Endothelial cell (in vitro differentiated cells): ENCODE data around the gene NFKBIB. TPM values are rescaled to one million over a fixed set of nuclear protein-coding genes. Genes with fewer than 3 reads are reported as not detected.
A peak's percentile ranks its signal among the peaks of the same experiment; 100 is the strongest.

Experiments used
- DNase-seq: peaks from one replicate; pipeline ENCODE4 v3.0.0; 2021; ENCODE audit warnings: low spot score
- H3K27ac Mint-ChIP-seq: one replicate; pipeline ENCODE4 v1.8.0; 2021; ENCODE audit warnings: mixed read lengths, inconsistent platforms; ENCODE audit not compliant: unreplicated experiment
- H3K27me3 Mint-ChIP-seq: one replicate; pipeline ENCODE4 v1.8.0; 2021; ENCODE audit warnings: mild to moderate bottlenecking, moderate library complexity, mixed read lengths, inconsistent platforms; ENCODE audit not compliant: unreplicated experiment
- H3K36me3 Mint-ChIP-seq: one replicate; pipeline ENCODE4 v1.8.0; 2021; ENCODE audit warnings: mild to moderate bottlenecking, low read depth, mixed read lengths, inconsistent platforms; ENCODE audit not compliant: unreplicated experiment
- H3K4me1 Mint-ChIP-seq: one replicate; pipeline ENCODE4 v1.8.0; 2021; ENCODE audit warnings: mild to moderate bottlenecking, mixed read lengths, inconsistent platforms; ENCODE audit not compliant: unreplicated experiment
- H3K4me3 Mint-ChIP-seq: one replicate; pipeline ENCODE4 v1.8.0; 2021; ENCODE audit warnings: mild to moderate bottlenecking, mixed read lengths, inconsistent platforms; ENCODE audit not compliant: unreplicated experiment
- H3K9me3 Mint-ChIP-seq: one replicate; pipeline ENCODE4 v1.8.0; 2021; ENCODE audit warnings: mixed read lengths, inconsistent platforms; ENCODE audit not compliant: unreplicated experiment
- total RNA-seq: library from RNA; stranded (reverse); fragmentation: NEBNext Ultra II Directional; extraction: Animal tissue kit (Norgen Biotek cat#: 25700); gene quantifications from one replicate; pipeline ENCODE4 v1.2.1, GENCODE V29; 2021; ENCODE audit not compliant: unreplicated experiment
- TF ChIP-seq, protein P1 (sequence below): fragments of 200-600 bp; sonication (generic); IDR thresholded peaks from one replicate; pipeline ENCODE4 v1.5.0; 2021; ENCODE audit warnings: antibody characterized with exemption; ENCODE audit not compliant: unreplicated experiment

The NFKBIB gene
- total RNA-seq, 1 donor from 2014 or later: 16.9 TPM

DNA sequence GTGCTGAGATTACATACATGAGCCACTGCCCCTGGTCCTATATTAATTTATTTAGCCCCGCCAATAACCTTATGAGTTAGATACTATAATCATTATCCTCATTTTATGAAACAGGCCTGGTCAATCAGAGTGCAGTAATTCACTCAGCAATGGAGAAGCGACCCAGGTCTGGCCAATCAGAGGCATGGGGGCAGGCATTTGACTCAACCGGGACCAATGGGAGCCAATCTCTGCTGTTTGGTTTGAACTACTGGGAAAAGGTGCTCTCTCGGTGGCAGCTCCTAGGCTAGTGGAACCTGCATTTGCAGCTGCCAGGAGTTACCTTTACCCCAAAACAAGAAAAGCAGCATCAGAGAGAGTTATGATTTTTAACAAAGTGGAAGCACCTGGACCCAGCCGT lies 6.9 kb upstream of the NFKBIB start:
- Mint-ChIP-seq H3K9me3 (no peaks in the 10 kb centered on the region), H3K36me3 (peaks cover 11% of the 10 kb centered on the region), H3K4me3 (peak overlapping the region; percentile 57), H3K27ac (no peak overlapping the region), H3K27me3 (peaks cover 3% of the 10 kb centered on the region), H3K4me1 (no peaks in the 10 kb centered on the region)
- TF ChIP-seq, protein P1, sequence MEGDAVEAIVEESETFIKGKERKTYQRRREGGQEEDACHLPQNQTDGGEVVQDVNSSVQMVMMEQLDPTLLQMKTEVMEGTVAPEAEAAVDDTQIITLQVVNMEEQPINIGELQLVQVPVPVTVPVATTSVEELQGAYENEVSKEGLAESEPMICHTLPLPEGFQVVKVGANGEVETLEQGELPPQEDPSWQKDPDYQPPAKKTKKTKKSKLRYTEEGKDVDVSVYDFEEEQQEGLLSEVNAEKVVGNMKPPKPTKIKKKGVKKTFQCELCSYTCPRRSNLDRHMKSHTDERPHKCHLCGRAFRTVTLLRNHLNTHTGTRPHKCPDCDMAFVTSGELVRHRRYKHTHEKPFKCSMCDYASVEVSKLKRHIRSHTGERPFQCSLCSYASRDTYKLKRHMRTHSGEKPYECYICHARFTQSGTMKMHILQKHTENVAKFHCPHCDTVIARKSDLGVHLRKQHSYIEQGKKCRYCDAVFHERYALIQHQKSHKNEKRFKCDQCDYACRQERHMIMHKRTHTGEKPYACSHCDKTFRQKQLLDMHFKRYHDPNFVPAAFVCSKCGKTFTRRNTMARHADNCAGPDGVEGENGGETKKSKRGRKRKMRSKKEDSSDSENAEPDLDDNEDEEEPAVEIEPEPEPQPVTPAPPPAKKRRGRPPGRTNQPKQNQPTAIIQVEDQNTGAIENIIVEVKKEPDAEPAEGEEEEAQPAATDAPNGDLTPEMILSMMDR: no peak
- no peak for DNase-seq

DNA sequence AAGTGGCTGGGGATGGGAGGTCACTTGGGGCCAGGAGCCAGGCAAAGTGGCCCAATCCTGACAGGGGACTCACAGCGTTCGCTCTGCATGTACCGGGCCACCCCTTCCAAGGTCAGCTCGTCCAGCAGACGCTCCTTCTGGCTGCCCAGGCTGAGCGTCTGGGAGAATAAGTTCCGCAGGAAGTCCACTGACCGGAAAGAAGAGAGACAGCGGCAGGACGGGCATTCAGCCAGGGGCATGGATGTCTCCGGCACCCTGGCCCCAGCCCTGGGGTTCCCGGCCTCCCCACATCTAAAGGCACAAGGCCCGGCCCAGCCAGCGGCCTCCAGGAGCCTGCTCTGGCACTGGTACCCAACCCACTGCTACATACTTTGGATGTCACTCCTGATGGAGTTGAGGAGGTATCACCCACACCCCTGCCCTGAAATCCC lies 6.4 kb upstream of the NFKBIB start:
- TF ChIP-seq, protein P1: no peak
- no peak overlapping the region for H3K27ac Mint-ChIP-seq
- H3K4me3 Mint-ChIP-seq: no peak overlapping the region
- no peaks in the 10 kb centered on the region for H3K9me3 Mint-ChIP-seq
- H3K36me3 Mint-ChIP-seq: peaks cover 11% of the 10 kb centered on the region
- no peak for DNase-seq
- H3K4me1 Mint-ChIP-seq: peaks cover under 1% of the 10 kb centered on the region
- H3K27me3 Mint-ChIP-seq: peaks cover 8% of the 10 kb centered on the region

DNA sequence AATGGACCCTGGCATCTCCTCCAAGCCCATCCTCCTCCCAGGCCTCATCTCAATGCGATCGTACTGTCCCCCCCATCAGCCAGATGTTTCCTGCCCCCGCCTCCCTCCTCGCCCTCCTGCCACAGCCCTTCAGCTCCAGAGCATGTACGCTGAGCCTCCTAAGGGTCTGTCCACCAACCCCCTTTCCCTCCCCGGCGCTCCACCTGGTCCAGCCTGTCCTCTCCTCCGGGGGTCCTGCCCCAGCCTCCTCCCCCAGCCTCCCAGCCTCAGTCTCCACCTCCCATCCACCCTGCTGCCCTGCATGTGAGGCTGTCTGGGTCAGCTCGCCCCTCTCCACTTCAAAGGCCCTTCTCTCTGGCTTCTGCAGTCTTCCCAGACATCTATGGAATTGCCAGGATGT lies 4.8 kb upstream of the NFKBIB start:
- H3K4me1 Mint-ChIP-seq: peaks cover 8% of the 10 kb centered on the region
- H3K4me3 Mint-ChIP-seq: no peak overlapping the region
- peak overlapping the region; percentile 72 for H3K27ac Mint-ChIP-seq
- no peak for DNase-seq
- no peaks in the 10 kb centered on the region for H3K9me3 Mint-ChIP-seq
- peaks cover 11% of the 10 kb centered on the region for H3K36me3 Mint-ChIP-seq
- TF ChIP-seq, protein P1: no peak
- H3K27me3 Mint-ChIP-seq: peaks cover 10% of the 10 kb centered on the region

DNA sequence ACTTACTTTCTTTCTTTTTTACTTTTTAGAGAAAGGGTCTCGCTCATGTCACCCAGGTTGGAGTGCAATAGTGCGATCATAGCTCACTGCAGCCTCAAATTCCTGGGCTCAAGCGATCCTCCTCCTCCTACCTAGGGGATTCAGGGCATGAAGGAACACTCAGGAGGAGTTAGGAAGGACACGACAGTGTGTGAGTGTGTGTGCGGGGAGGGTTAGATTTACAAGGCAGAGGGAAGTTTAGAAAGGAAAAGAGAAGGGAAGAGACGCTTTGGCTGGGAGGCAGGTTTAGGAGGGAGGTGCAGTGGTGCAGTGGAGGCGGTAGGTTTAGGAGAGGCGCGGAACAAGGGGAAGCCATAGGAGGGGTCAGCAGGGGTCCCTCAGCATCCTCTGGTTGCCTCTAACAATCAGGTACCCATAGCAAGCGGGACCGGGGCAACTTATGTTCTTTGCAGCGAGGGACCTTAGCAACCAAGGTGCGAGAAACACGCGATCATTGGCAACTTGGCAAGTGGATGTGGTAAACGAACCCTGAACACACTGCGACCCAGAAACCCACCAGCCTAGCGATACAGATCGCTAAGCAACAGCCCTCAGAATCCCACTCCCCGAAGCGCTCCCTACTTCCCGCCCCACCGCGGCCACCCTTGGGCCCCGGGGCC lies 852 bp upstream of the NFKBIB start:
- peaks cover 11% of the 10 kb centered on the region for H3K27me3 Mint-ChIP-seq
- H3K27ac Mint-ChIP-seq: peak overlapping the region; percentile 71
- no peak for DNase-seq
- TF ChIP-seq, protein P1: no peak
- H3K36me3 Mint-ChIP-seq: peaks cover 4% of the 10 kb centered on the region
- peak overlapping the region; percentile 89 for H3K4me3 Mint-ChIP-seq
- H3K9me3 Mint-ChIP-seq: no peaks in the 10 kb centered on the region
- H3K4me1 Mint-ChIP-seq: peaks cover 11% of the 10 kb centered on the region

DNA sequence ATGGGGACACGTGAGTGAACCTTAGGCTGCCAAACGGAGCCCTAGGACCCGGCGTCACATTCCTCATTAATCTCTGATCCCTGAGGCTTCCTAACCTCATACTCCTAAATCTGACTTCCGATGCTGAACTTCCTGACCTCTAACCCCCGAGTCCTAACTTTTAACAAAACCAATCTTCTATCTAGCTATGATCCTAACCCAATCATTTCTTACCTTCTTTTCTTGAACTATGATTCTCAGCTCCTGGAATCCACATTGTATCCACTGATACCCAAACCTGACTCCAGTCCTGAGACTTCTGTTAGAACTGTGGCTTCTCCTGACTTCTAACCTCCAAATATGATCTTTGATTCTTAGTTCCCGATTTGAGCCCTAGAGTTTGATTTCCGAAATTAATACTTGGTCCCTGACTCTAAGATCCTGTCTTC lies 447 bp downstream of the NFKBIB start:
- Mint-ChIP-seq H3K4me1 (peaks cover 18% of the 10 kb centered on the region), H3K4me3 (peak overlapping the region; percentile 89), H3K27ac (peak overlapping the region; percentile 97), H3K9me3 (no peaks in the 10 kb centered on the region), H3K27me3 (peaks cover 7% of the 10 kb centered on the region), H3K36me3 (peaks cover 6% of the 10 kb centered on the region)
- TF ChIP-seq, protein P1: no peak
- DNase-seq: no peak
